HCT116 (cell line): Measurements from ENCODE around the gene PUSL1. TPM values are rescaled to one million over a fixed set of nuclear protein-coding genes. Genes with fewer than 3 reads are reported as not detected.

Experiments used
- ATAC-seq: fragments of 200-7000 bp; cut with Tn5 transposase; 2 replicates; pipeline ENCODE4 v1.9.1; 2020; ENCODE audit warnings: mild to moderate bottlenecking, moderate library complexity
- BruUV-seq: library from RNA; stranded (reverse); fragments of 400-500 nt; replicated peaks from 2 replicates; lab custom pipeline; 2021; lab: Mats Ljungman, UMichigan
- CTCF ChIA-PET: fragments of 300-600 bp; sonication (Branson Sonifier 250); formaldehyde crosslinking; loops from one replicate; lab custom pipeline; 2021; ENCODE audit warnings: antibody characterized with exemption; lab: Charles Lee
- POLR2A ChIA-PET: fragments of 300-600, 350-600 bp; sonication (Branson Sonifier 250); formaldehyde crosslinking; loops from one replicate; lab custom pipeline; 2021; ENCODE audit warnings: antibody characterized with exemption; lab: Charles Lee
- RAD21 ChIA-PET, 2 experiments: fragments of 300-600 bp; sonication (Branson Sonifier 250); formaldehyde crosslinking; loops; one replicate each; lab custom pipeline; 2023; ENCODE audit warnings: low total read pairs in 2 of 2; ENCODE audit not compliant: uncharacterized antibody in 2 of 2, unreplicated experiment in 2 of 2, low non-redundant PET in 1 of 2; lab: Charles Lee
- DNase-seq: peaks from one replicate; pipeline ENCODE4 v3.0.0-alpha.2; 2010; ENCODE audit warnings: low read depth, low spot score
- H2AFZ ChIP-seq: fragments of 200-600 bp; shearing (Covaris generic), sonication (generic); 2 replicates; pipeline ENCODE4 v1.6.1; 2017; ENCODE audit warnings: low read depth, mixed run types, mixed read lengths, antibody characterized with exemption, low read length; ENCODE audit not compliant: poor library complexity, severe bottlenecking
- H3K27ac ChIP-seq: 2 replicates; pipeline ENCODE4 v1.5.1; 2012; ENCODE audit warnings: low read depth, low read length
- H3K27me3 ChIP-seq: fragments of 200-600 bp; sonication (generic); 2 replicates; pipeline ENCODE4 v1.6.1; 2016; ENCODE audit warnings: mixed run types, low read length, mixed read lengths; ENCODE audit not compliant: insufficient read depth
- H3K36me3 ChIP-seq, 2 experiments: fragments of 200-500 bp in 1 of 2; fragments of 200-600 bp in 1 of 2; sonication (Bioruptor generic) in 1 of 2; sonication (generic) in 1 of 2; 2 replicates each; pipeline versions ENCODE4 v1.5.1 to v1.6.1; 2014 to 2016; ENCODE audit warnings: low read length in 2 of 2, inconsistent platforms in 1 of 2, mixed read lengths in 1 of 2, mixed run types in 1 of 2; ENCODE audit not compliant: insufficient read depth in 2 of 2, control insufficient read depth in 1 of 2
- H3K4me1 ChIP-seq, 2 experiments: fragments of 200-600 bp in 1 of 2; sonication (generic) in 1 of 2; 2 replicates each; pipeline versions ENCODE4 v1.5.1 to v1.6.1; 2012 to 2017; ENCODE audit warnings: low read length in 2 of 2, inconsistent platforms in 1 of 2, mild to moderate bottlenecking in 1 of 2, mixed read lengths in 1 of 2, mixed run types in 1 of 2, moderate library complexity in 1 of 2; ENCODE audit not compliant: insufficient read depth in 2 of 2, control insufficient read depth in 1 of 2
- H3K4me2 ChIP-seq: fragments of 200-600 bp; sonication (generic); 2 replicates; pipeline ENCODE4 v1.6.1; 2017; ENCODE audit warnings: mixed run types, low read length, mixed read lengths
- H3K4me3 ChIP-seq, 2 experiments: fragments of 200-600 bp in 1 of 2; sonication (generic) in 1 of 2; replicated peaks in 1 of 2; 2 replicates each; pipeline ENCODE4 v1.5.1; 2011 to 2016; ENCODE audit warnings: low read length in 2 of 2, control low read depth in 1 of 2, low read depth in 1 of 2, mild to moderate bottlenecking in 1 of 2, mixed read lengths in 1 of 2, mixed run types in 1 of 2
- H3K79me2 ChIP-seq: fragments of 200-600 bp; sonication (generic); 2 replicates; pipeline ENCODE4 v1.6.1; 2017; ENCODE audit warnings: mild to moderate bottlenecking, mixed run types, low read length, moderate library complexity, mixed read lengths; ENCODE audit not compliant: insufficient read depth
- H3K9ac ChIP-seq: fragments of 200-600 bp; sonication (generic); 2 replicates; pipeline ENCODE4 v1.6.1; 2016; ENCODE audit warnings: low read length, mixed read lengths
- H3K9me2 ChIP-seq: fragments of 200-600 bp; sonication (generic), shearing (Covaris generic); 2 replicates; pipeline ENCODE4 v1.6.1; 2017; ENCODE audit warnings: mixed run types, mild to moderate bottlenecking, moderate library complexity; ENCODE audit not compliant: insufficient read depth
- H3K9me3 ChIP-seq, 2 experiments: fragments of 200-500 bp in 1 of 2; fragments of 200-600 bp in 1 of 2; sonication (Bioruptor generic) in 1 of 2; sonication (generic) in 1 of 2; 2 replicates each; pipeline ENCODE4 v1.6.1; 2014 to 2017; ENCODE audit warnings: low read length in 2 of 2, mixed read lengths in 2 of 2, inconsistent platforms in 1 of 2, low read depth in 1 of 2, mild to moderate bottlenecking in 1 of 2, mixed run types in 1 of 2, moderate library complexity in 1 of 2; ENCODE audit not compliant: control insufficient read depth in 1 of 2, insufficient read depth in 1 of 2
- H4K20me1 ChIP-seq: fragments of 200-600 bp; sonication (generic), shearing (Covaris generic); 2 replicates; pipeline ENCODE4 v1.6.1; 2017; ENCODE audit warnings: mixed run types, mild to moderate bottlenecking, moderate library complexity; ENCODE audit not compliant: insufficient read depth
- ATF3 ChIP-seq: IDR thresholded peaks from 2 replicates; pipeline ENCODE4 v1.6.1; 2012
- EZH2phosphoT487 ChIP-seq: fragments of 200-600 bp; IDR thresholded peaks from 2 replicates; pipeline ENCODE4 v1.6.1; 2018; ENCODE audit warnings: antibody characterized with exemption, borderline replicate concordance
- JUND ChIP-seq: IDR thresholded peaks from 2 replicates; pipeline ENCODE4 v1.6.1; 2012
- POLR2AphosphoS5 ChIP-seq: IDR thresholded peaks from 2 replicates; pipeline ENCODE4 v1.6.1; 2011; ENCODE audit warnings: mild to moderate bottlenecking, low read depth, low read length, moderate library complexity
- REST ChIP-seq: IDR thresholded peaks from 2 replicates; pipeline ENCODE4 v1.6.1; 2012; ENCODE audit warnings: low read depth
- YY1 ChIP-seq: IDR thresholded peaks from 2 replicates; pipeline ENCODE4 v1.6.1; 2011; ENCODE audit warnings: low read length, low read depth, moderate library complexity, mild to moderate bottlenecking; ENCODE audit not compliant: insufficient replicate concordance; ENCODE audit errors: extremely low read depth
- ZBTB33 ChIP-seq: IDR thresholded peaks from 2 replicates; pipeline ENCODE4 v1.6.1; 2011; ENCODE audit warnings: mild to moderate bottlenecking, low read length, moderate library complexity; ENCODE audit not compliant: insufficient replicate concordance; ENCODE audit errors: extremely low read depth
- intact Hi-C: fragments of 100-400 bp; cut with micrococcal nuclease; formaldehyde crosslinking; loops from 2 replicates; pipeline ENCODE4 v1.10.0; 2022
- total RNA-seq: library from RNA; stranded (reverse); gene quantifications from one replicate; pipeline ENCODE4 v1.2.1, GENCODE V29; 2021; ENCODE audit not compliant: unreplicated experiment

The PUSL1 gene
- total RNA-seq, 1 experiment from 2014 or later, result 47.2 TPM

- ChIA-PET POLR2A (no interaction called here), RAD21 (no interaction called here), CTCF (no interaction called here)
- Histone ChIP-seq H2AFZ (no peak overlapping the region), H3K4me3 (no peak overlapping the region), H3K9me3 (no peaks in the 10 kb centered on the region), H3K27ac (no peak overlapping the region), H3K9ac (no peak overlapping the region), H3K9me2 (no peaks in the 10 kb centered on the region), H3K4me2 (peak overlapping the region; percentile 40), H3K4me1 (peaks cover 21 to 62% of the 10 kb centered on the region in 2 experiments), H3K79me2 (no peaks in the 10 kb centered on the region), H3K36me3 (no peaks in the 10 kb centered on the region), H3K27me3 (no peaks in the 10 kb centered on the region), H4K20me1 (no peaks in the 10 kb centered on the region)
- ATAC-seq (peak; percentile 18; the same call in 1 of the 2 replicates), DNase-seq (no peak)
- no TSS peak for BruUV-seq
- intact Hi-C loops, result no loop called here
- TF ChIP-seq ATF3 (no peak), REST (no peak), EZH2phosphoT487 (no peak)
Measured at GRCh38 chr1:1355416-1355815, 47.0 kb downstream of the PUSL1 start.

GRCh38 chr1:1356166-1356795 is 47.9 kb downstream of the PUSL1 start:
- H4K20me1 ChIP-seq, result no peaks in the 10 kb centered on the region
- TF ChIP-seq POLR2AphosphoS5, result no peak
- TF ChIP-seq YY1, result no peak
- no peak for TF ChIP-seq JUND
- TF ChIP-seq ZBTB33, result no peak
- no peak for TF ChIP-seq EZH2phosphoT487
- TF ChIP-seq, all 23 proteins: peak for 0
- intact Hi-C loops, result no loop called here
- Histone ChIP-seq H2AFZ (no peak overlapping the region), H3K79me2 (no peaks in the 10 kb centered on the region), H3K4me1 (peaks cover 29 to 70% of the 10 kb centered on the region in 2 experiments), H3K27me3 (no peaks in the 10 kb centered on the region), H3K4me3 (no peak overlapping the region), H3K36me3 (no peaks in the 10 kb centered on the region), H3K9ac (no peak overlapping the region), H3K9me2 (no peaks in the 10 kb centered on the region), H3K9me3 (no peaks in the 10 kb centered on the region), H3K27ac (no peak overlapping the region), H3K4me2 (no peak overlapping the region)
- BruUV-seq, result no TSS peak
- CTCF ChIA-PET, result no interaction called here
- POLR2A ChIA-PET, result no interaction called here
- RAD21 ChIA-PET, result no interaction called here
- no peak for ATAC-seq
- no peak for DNase-seq
